ENCODE data around the gene EXD1.

The EXD1 gene

DNA sequence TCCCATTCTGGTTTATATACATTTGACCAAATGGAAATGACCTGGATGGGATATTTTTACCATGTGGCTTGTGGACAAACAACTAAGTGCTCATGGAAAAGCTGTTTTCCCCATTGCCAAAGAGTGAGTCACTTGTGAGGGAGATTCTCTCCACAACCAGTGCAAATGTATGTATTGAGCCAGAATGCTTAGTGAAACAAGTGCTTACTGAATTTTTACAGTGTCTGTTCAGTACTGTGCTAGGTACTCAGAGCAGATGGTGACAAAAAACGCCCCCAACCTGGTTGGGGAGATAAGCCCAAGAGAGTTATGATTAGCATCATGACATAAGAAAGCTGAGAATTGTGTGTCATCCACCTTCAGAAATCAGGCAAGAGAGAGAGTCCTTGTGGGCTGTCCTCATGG, 2.8 kb upstream of the EXD1 start:
- Histone ChIP-seq H3K4me3 (ENCODE audit: insufficient read depth, low read depth, low read length) (no peak overlapping the region), H3K36me3 (ENCODE audit: control insufficient read depth, insufficient read depth, low read length) (no peaks in the 10 kb centered on the region), H3K4me1 (ENCODE audit: control insufficient read depth, insufficient read depth, low read length) (peaks cover 4% of the 10 kb centered on the region), H3K27ac (ENCODE audit: insufficient read depth, low read depth, low read length, poor library complexity, severe bottlenecking) (no peak overlapping the region), H3K9me3 (ENCODE audit: control insufficient read depth, low read length) (no peaks in the 10 kb centered on the region), H3K27me3 (ENCODE audit: control insufficient read depth, insufficient read depth, low read length, poor library complexity, severe bottlenecking) (peaks cover 5% of the 10 kb centered on the region)
- WGBS, 2 experiments, result 93% methylated on average over 1 of the region's 1 CpG

DNA sequence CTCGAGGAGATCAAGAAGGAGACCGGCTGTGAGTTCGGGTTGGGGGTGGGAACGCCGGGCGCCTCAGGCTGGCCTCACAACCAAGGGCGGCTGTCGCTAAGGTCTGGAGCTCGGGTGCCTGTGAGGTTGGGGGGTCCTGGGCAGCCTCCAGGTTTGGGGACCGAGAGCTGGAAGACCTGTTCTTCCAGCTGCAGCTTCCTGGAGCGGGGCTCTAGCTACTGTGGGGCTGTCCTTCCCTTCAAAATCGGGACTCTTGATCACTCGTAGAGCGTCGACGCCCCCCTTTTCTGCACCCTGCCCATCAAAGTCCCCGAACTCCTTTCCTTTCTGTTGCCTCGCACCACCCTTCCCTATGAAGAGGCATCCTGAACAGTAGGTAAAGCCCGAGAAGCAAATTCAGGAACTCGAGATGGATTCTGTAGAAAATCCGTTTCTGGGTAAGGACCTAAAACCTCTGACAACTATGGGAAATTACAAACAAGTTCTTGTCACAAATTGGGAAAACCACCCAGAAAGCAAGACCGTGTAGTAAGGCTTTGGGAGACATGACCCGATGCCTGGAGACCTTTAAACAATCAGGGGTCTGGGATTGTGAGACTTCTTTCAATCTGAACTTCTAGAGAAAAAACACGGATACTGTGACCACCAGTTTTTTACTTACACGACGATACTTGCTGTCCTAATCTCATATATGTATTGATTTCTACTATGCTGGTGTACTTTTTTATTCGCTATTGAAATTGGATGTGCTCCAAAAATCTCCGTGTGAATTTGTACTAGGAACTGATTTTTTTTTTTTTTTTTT, 1.1 kb upstream of the EXD1 start:
- H3K4me1 ChIP-seq (ENCODE audit: control insufficient read depth, insufficient read depth, low read length), result peaks cover 4% of the 10 kb centered on the region
- no peaks in the 10 kb centered on the region for H3K36me3 ChIP-seq (ENCODE audit: control insufficient read depth, insufficient read depth, low read length)
- 13 to 14% methylated on average over 28 of the region's 28 CpGs for WGBS, 2 experiments
- peaks cover 8% of the 10 kb centered on the region for H3K27me3 ChIP-seq (ENCODE audit: control insufficient read depth, insufficient read depth, low read length, poor library complexity, severe bottlenecking)
- peak overlapping the region; percentile 79 for H3K27ac ChIP-seq (ENCODE audit: insufficient read depth, low read depth, low read length, poor library complexity, severe bottlenecking)
- H3K9me3 ChIP-seq (ENCODE audit: control insufficient read depth, low read length), result no peaks in the 10 kb centered on the region
- H3K4me3 ChIP-seq (ENCODE audit: insufficient read depth, low read depth, low read length), result peak overlapping the region; percentile 78

- peaks cover 9% of the 10 kb centered on the region for H3K27me3 ChIP-seq (ENCODE audit: control insufficient read depth, insufficient read depth, low read length, poor library complexity, severe bottlenecking)
- H3K4me1 ChIP-seq (ENCODE audit: control insufficient read depth, insufficient read depth, low read length), result peaks cover 4% of the 10 kb centered on the region
- no peaks in the 10 kb centered on the region for H3K9me3 ChIP-seq (ENCODE audit: control insufficient read depth, low read length)
- no peak overlapping the region for H3K27ac ChIP-seq (ENCODE audit: insufficient read depth, low read depth, low read length, poor library complexity, severe bottlenecking)
- peak overlapping the region; percentile 78 for H3K4me3 ChIP-seq (ENCODE audit: insufficient read depth, low read depth, low read length)
- WGBS, 2 experiments, result 38% methylated on average over 10 of the region's 10 CpGs
- no peaks in the 10 kb centered on the region for H3K36me3 ChIP-seq (ENCODE audit: control insufficient read depth, insufficient read depth, low read length)
Observed at GRCh38 chr15:41230345-41230649, 260 bp downstream of the EXD1 start.

GRCh38 chr15:41219381-41219780, 11.2 kb downstream of the EXD1 start:
- H3K27me3 ChIP-seq (ENCODE audit: control insufficient read depth, insufficient read depth, low read length, poor library complexity, severe bottlenecking), result no peaks in the 10 kb centered on the region
- no peak overlapping the region for H3K27ac ChIP-seq (ENCODE audit: insufficient read depth, low read depth, low read length, poor library complexity, severe bottlenecking)
- H3K36me3 ChIP-seq (ENCODE audit: control insufficient read depth, insufficient read depth, low read length), result no peaks in the 10 kb centered on the region
- no peak overlapping the region for H3K4me3 ChIP-seq (ENCODE audit: insufficient read depth, low read depth, low read length)
- whole genome bisulfite sequencing, 2 experiments, result 51 to 82% methylated on average over 2 of the region's 3 CpGs
- H3K4me1 ChIP-seq (ENCODE audit: control insufficient read depth, insufficient read depth, low read length), result no peaks in the 10 kb centered on the region
- H3K9me3 ChIP-seq (ENCODE audit: control insufficient read depth, low read length), result no peaks in the 10 kb centered on the region

GRCh38 chr15:41218851-41219250, 11.7 kb downstream of the EXD1 start:
- Histone ChIP-seq H3K9me3 (ENCODE audit: control insufficient read depth, low read length) (no peaks in the 10 kb centered on the region), H3K4me3 (ENCODE audit: insufficient read depth, low read depth, low read length) (no peak overlapping the region), H3K27ac (ENCODE audit: insufficient read depth, low read depth, low read length, poor library complexity, severe bottlenecking) (no peak overlapping the region), H3K4me1 (ENCODE audit: control insufficient read depth, insufficient read depth, low read length) (no peaks in the 10 kb centered on the region), H3K36me3 (ENCODE audit: control insufficient read depth, insufficient read depth, low read length) (no peaks in the 10 kb centered on the region), H3K27me3 (ENCODE audit: control insufficient read depth, insufficient read depth, low read length, poor library complexity, severe bottlenecking) (no peaks in the 10 kb centered on the region)
- WGBS, 2 experiments, result 77 to 90% methylated on average over 1 of the region's 1 CpG

DNA sequence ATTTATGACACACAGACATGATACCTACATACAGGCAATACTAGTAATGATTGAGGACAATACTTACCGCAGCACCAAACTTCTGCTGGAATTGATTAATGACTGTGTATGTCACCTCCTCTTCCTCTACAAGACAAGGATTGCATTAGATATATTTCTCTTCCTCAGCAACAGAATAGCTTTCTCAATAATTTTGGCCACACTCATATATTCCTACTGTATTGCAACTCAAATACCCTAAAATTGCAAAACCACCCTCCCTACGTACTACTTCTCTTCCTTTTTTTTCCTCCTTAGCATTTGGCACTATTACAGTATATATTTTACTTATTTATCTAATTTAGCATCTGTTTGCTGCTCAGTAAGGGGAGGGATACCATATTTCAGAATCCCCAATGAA, 14.8 kb downstream of the EXD1 start:
- no peaks in the 10 kb centered on the region for H3K36me3 ChIP-seq (ENCODE audit: control insufficient read depth, insufficient read depth, low read length)
- no peak overlapping the region for H3K4me3 ChIP-seq (ENCODE audit: insufficient read depth, low read depth, low read length)
- 91 to 100% methylated on average over 2 of the region's 2 CpGs for WGBS, 2 experiments
- H3K27me3 ChIP-seq (ENCODE audit: control insufficient read depth, insufficient read depth, low read length, poor library complexity, severe bottlenecking), result no peaks in the 10 kb centered on the region
- no peaks in the 10 kb centered on the region for H3K4me1 ChIP-seq (ENCODE audit: control insufficient read depth, insufficient read depth, low read length)
- H3K27ac ChIP-seq (ENCODE audit: insufficient read depth, low read depth, low read length, poor library complexity, severe bottlenecking), result no peak overlapping the region
- H3K9me3 ChIP-seq (ENCODE audit: control insufficient read depth, low read length), result no peaks in the 10 kb centered on the region

DNA sequence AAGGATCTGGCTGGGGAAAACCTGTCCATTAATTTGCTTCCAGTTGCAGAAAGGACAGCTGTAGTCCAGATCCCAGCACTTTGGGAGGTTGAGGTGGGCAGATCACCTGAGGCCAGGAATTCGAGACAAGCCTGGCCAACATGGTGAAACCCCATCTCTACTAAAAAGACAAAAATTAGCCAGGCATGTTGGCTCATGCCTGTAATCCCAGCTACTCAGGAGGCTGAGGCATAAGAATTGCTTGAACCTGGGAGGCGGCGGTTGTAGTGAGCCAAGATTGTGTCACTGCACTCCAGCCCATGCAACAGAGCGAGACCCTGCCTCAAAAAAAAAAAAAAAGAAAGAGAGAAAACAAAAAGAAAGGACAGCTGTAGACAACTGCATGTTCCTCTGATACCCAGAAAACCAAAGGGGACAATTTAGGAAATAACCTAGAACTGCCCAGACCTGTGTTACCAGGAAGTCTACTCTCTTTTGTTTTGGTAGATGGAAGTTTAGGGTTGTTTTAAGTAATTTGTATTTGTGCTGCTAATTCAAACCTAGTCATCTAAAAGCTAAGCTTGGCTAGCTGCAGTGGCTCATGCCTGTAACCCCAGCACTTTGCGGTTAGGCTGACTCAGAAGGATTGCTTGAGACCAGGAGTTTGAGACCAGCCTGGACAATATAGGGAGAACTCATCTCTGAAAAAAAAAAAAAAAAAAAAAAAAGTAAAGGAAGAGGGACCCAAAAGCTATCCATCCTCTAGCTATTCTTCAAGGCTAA, 22.7 kb downstream of the EXD1 start:
- Histone ChIP-seq H3K9me3 (ENCODE audit: control insufficient read depth, low read length) (no peaks in the 10 kb centered on the region), H3K4me1 (ENCODE audit: control insufficient read depth, insufficient read depth, low read length) (no peaks in the 10 kb centered on the region), H3K36me3 (ENCODE audit: control insufficient read depth, insufficient read depth, low read length) (no peaks in the 10 kb centered on the region), H3K27ac (ENCODE audit: insufficient read depth, low read depth, low read length, poor library complexity, severe bottlenecking) (no peak overlapping the region), H3K4me3 (ENCODE audit: insufficient read depth, low read depth, low read length) (no peak overlapping the region), H3K27me3 (ENCODE audit: control insufficient read depth, insufficient read depth, low read length, poor library complexity, severe bottlenecking) (no peaks in the 10 kb centered on the region)
- 89 to 94% methylated on average over 5 of the region's 5 CpGs for WGBS, 2 experiments

DNA sequence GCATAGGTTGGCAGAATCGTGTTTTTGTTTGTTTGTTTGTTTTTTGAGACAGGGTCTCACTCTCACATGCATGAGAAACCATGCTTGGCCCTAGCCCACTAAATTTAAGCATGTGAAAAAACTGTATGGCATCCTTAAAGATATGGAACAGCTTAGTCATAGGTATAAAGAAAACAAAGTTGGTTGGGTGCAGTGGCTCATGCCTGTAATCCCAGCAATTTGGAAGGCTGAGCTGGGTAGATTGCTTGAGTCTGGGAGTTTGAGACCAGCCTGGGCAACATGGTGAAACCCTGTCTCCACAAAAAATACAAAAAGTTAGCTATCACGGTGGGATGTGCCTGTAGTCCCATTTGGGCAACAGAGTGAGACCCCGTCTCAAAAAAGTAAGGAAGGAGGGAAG, 25.2 kb downstream of the EXD1 start:
- Histone ChIP-seq H3K4me3 (ENCODE audit: insufficient read depth, low read depth, low read length) (no peak overlapping the region), H3K4me1 (ENCODE audit: control insufficient read depth, insufficient read depth, low read length) (no peaks in the 10 kb centered on the region), H3K36me3 (ENCODE audit: control insufficient read depth, insufficient read depth, low read length) (no peaks in the 10 kb centered on the region), H3K27ac (ENCODE audit: insufficient read depth, low read depth, low read length, poor library complexity, severe bottlenecking) (no peak overlapping the region), H3K27me3 (ENCODE audit: control insufficient read depth, insufficient read depth, low read length, poor library complexity, severe bottlenecking) (no peaks in the 10 kb centered on the region), H3K9me3 (ENCODE audit: control insufficient read depth, low read length) (no peaks in the 10 kb centered on the region)
- whole genome bisulfite sequencing, 2 experiments, result 85 to 86% methylated on average over 3 of the region's 3 CpGs

DNA sequence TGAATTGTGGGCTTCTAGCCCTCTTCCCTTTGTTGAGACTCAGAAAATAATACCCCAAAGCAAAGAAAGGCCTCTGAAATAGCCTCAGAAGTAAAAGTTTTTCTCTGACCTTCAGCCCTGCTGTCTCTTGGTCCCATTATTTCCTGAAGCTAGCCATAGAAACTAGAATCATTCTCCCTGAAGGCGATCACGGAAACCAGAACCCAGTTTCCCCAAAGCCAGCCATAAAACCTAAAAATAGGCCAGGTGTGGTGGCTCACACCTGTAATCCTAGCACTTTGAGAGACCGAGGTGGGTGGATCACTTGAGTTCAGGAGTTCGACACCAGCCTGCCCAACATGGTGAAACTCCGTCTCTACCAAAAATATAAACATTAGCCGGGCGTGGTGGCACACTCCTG, 27.2 kb downstream of the EXD1 start:
- no peaks in the 10 kb centered on the region for H3K4me1 ChIP-seq (ENCODE audit: control insufficient read depth, insufficient read depth, low read length)
- no peak overlapping the region for H3K27ac ChIP-seq (ENCODE audit: insufficient read depth, low read depth, low read length, poor library complexity, severe bottlenecking)
- no peaks in the 10 kb centered on the region for H3K36me3 ChIP-seq (ENCODE audit: control insufficient read depth, insufficient read depth, low read length)
- H3K27me3 ChIP-seq (ENCODE audit: control insufficient read depth, insufficient read depth, low read length, poor library complexity, severe bottlenecking), result no peaks in the 10 kb centered on the region
- WGBS, 2 experiments, result 94 to 96% methylated on average over 7 of the region's 7 CpGs
- H3K4me3 ChIP-seq (ENCODE audit: insufficient read depth, low read depth, low read length), result no peak overlapping the region
- no peaks in the 10 kb centered on the region for H3K9me3 ChIP-seq (ENCODE audit: control insufficient read depth, low read length)

DNA sequence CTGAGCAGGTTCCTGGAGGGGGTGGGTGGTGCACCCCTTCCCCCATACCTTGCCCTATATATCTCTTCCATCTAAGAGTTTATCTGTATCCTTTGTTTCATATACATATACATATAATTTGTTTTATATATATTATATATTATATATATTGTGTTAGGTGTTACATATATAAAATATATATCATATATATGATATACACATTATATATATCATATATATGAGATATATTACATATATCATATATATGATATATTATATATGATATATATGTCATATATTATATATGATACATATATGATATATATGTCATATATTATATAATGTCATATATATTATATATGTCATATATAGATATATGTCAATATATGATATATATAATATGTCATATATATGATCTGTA, 31.1 kb downstream of the EXD1 start:
- H3K36me3 ChIP-seq (ENCODE audit: control insufficient read depth, insufficient read depth, low read length), result no peaks in the 10 kb centered on the region
- no peak overlapping the region for H3K4me3 ChIP-seq (ENCODE audit: insufficient read depth, low read depth, low read length)
- H3K4me1 ChIP-seq (ENCODE audit: control insufficient read depth, insufficient read depth, low read length), result no peaks in the 10 kb centered on the region
- no peaks in the 10 kb centered on the region for H3K27me3 ChIP-seq (ENCODE audit: control insufficient read depth, insufficient read depth, low read length, poor library complexity, severe bottlenecking)
- no peaks in the 10 kb centered on the region for H3K9me3 ChIP-seq (ENCODE audit: control insufficient read depth, low read length)
- no peak overlapping the region for H3K27ac ChIP-seq (ENCODE audit: insufficient read depth, low read depth, low read length, poor library complexity, severe bottlenecking)

Measured in ectodermal cell (in vitro differentiated cells).